Upper lobe of left lung (tissue), 4 donors: Measurements from ENCODE around the gene MKKS.

Experiments
- CTCF ChIP-seq, 6 experiments: fragments of 450-650 bp in 4 of 6; fragments of 200-600 bp in 2 of 6; sonication (generic) in 2 of 6; IDR thresholded peaks; one replicate each; pipeline ENCODE4 v1.5.1; 2016 to 2019; ENCODE audit warnings: antibody characterized with exemption in 6 of 6
- POLR2A ChIP-seq, 4 donors: fragments of 450-650 bp; IDR thresholded peaks; one replicate each; pipeline ENCODE4 v1.5.1; 2016 to 2017; ENCODE audit warnings: antibody characterized with exemption in 4 of 4, mild to moderate bottlenecking in 2 of 4
- POLR2AphosphoS5 ChIP-seq, 2 donors: sonication (generic); formaldehyde crosslinking; IDR thresholded peaks; one replicate each; pipeline ENCODE4 v1.5.1; 2017; ENCODE audit warnings: antibody characterized with exemption in 2 of 2

- no peak for TF ChIP-seq CTCF (IDR thresholded peaks at IDR 0.05)
- TF ChIP-seq POLR2AphosphoS5 (IDR thresholded peaks at IDR 0.05), result no peak
- TF ChIP-seq POLR2A (IDR thresholded peaks at IDR 0.05), result no peak
Measured at GRCh38 chr20:10375191-10375590, 58.8 kb downstream of the MKKS start.
